IMR-90 (cell line): ENCODE results near the gene CABP5. TPM values are rescaled to one million over a fixed set of nuclear protein-coding genes. Genes with fewer than 3 reads are reported as not detected.

ENCODE experiments used
- ATAC-seq: fragments of 200-7000 bp; cut with Tn5 transposase; 2 replicates; pipeline ENCODE4 v1.9.1; 2020; ENCODE audit warnings: low read depth, mild to moderate bottlenecking, moderate library complexity
- BruUV-seq: library from RNA; stranded (reverse); fragments of 400-500 nt; replicated peaks from 2 replicates; lab custom pipeline; 2021; lab: Mats Ljungman, UMichigan
- CTCF ChIA-PET: fragments of 300-600 bp; formaldehyde crosslinking; extraction: SDS; loops from one replicate; lab custom pipeline; 2021; ENCODE audit warnings: antibody characterized with exemption; lab: Yijun Ruan, JAX
- POLR2A ChIA-PET: fragments of 300-600 bp; sonication (Branson Sonifier 250); formaldehyde crosslinking; loops from one replicate; lab custom pipeline; 2022; ENCODE audit warnings: antibody characterized with exemption; ENCODE audit not compliant: unreplicated experiment; lab: Charles Lee
- DNase-seq: peaks from one replicate; pipeline ENCODE4 v3.0.0; 2013
- H2AFZ ChIP-seq: replicated peaks from 2 replicates; pipeline ENCODE3; 2013; ENCODE audit warnings: low read length, mild to moderate bottlenecking; ENCODE audit not compliant: poor library complexity
- H2AK5ac ChIP-seq: 2 replicates; pipeline ENCODE4 v1.6.1; 2013; ENCODE audit warnings: low read depth, low read length, inconsistent platforms
- H2AK9ac ChIP-seq: replicated peaks from 2 replicates; pipeline ENCODE3; 2013; ENCODE audit warnings: mild to moderate bottlenecking, low read depth, low read length, moderate library complexity; ENCODE audit not compliant: poor library complexity
- H2BK120ac ChIP-seq: 2 replicates; pipeline ENCODE4 v1.6.1; 2013; ENCODE audit warnings: low read depth, low read length, inconsistent platforms
- H2BK15ac ChIP-seq: 3 replicates; pipeline ENCODE4 v1.6.1; 2013; ENCODE audit warnings: low read depth, low read length, inconsistent platforms
- H2BK20ac ChIP-seq: 2 replicates; pipeline ENCODE4 v1.6.1; 2013; ENCODE audit warnings: low read depth, mild to moderate bottlenecking, inconsistent platforms, low read length, moderate library complexity
- H2BK5ac ChIP-seq: 2 replicates; pipeline ENCODE4 v1.6.1; 2013; ENCODE audit warnings: mild to moderate bottlenecking, low read depth, low read length, inconsistent platforms; ENCODE audit not compliant: poor library complexity, severe bottlenecking
- H3K14ac ChIP-seq: replicated peaks from 2 replicates; pipeline ENCODE4 v1.6.1; 2013; ENCODE audit warnings: low read depth, low read length, inconsistent platforms
- H3K18ac ChIP-seq: 2 replicates; pipeline ENCODE4 v1.6.1; 2013; ENCODE audit warnings: low read depth, low read length, control low read depth
- H3K23ac ChIP-seq: 2 replicates; pipeline ENCODE4 v1.6.1; 2013; ENCODE audit warnings: low read depth, low read length, inconsistent platforms
- H3K27ac ChIP-seq: 2 replicates; pipeline ENCODE4 v1.5.1; 2013; ENCODE audit warnings: mild to moderate bottlenecking, control low read depth, low read length; ENCODE audit not compliant: insufficient read depth
- H3K27me3 ChIP-seq: 2 replicates; pipeline ENCODE4 v1.6.1; 2013; ENCODE audit warnings: low read length; ENCODE audit not compliant: control insufficient read depth, insufficient read depth
- H3K36me3 ChIP-seq: 2 replicates; pipeline ENCODE4 v1.6.1; 2013; ENCODE audit warnings: low read length, mixed read lengths; ENCODE audit not compliant: control insufficient read depth, insufficient read depth
- H3K4ac ChIP-seq: 2 replicates; pipeline ENCODE4 v1.6.1; 2013; ENCODE audit warnings: low read depth, low read length, inconsistent platforms
- H3K4me1 ChIP-seq: 2 replicates; pipeline ENCODE4 v1.6.1; 2013; ENCODE audit warnings: low read length, mixed read lengths; ENCODE audit not compliant: control insufficient read depth, insufficient read depth
- H3K4me2 ChIP-seq: 2 replicates; pipeline ENCODE4 v1.6.1; 2013; ENCODE audit warnings: low read depth, mild to moderate bottlenecking, control low read depth, low read length, moderate library complexity
- H3K4me3 ChIP-seq: 2 replicates; pipeline ENCODE4 v1.5.1; 2013; ENCODE audit warnings: low read depth, mild to moderate bottlenecking, control low read depth, low read length, moderate library complexity; ENCODE audit not compliant: insufficient read depth
- H3K56ac ChIP-seq: 2 replicates; pipeline ENCODE4 v1.6.1; 2013; ENCODE audit warnings: low read length, inconsistent platforms; ENCODE audit not compliant: insufficient read depth; ENCODE audit errors: extremely low read depth
- H3K79me1 ChIP-seq, 2 experiments: 2 replicates each; pipeline ENCODE4 v1.6.1; 2013; ENCODE audit warnings: low read length in 2 of 2, inconsistent platforms in 1 of 2, low read depth in 1 of 2
- H3K9ac ChIP-seq: 2 replicates; pipeline ENCODE4 v1.6.1; 2013; ENCODE audit warnings: low read depth, low read length, control low read depth
- H3K9me1 ChIP-seq: 2 replicates; pipeline ENCODE4 v1.6.1; 2013; ENCODE audit warnings: low read length, inconsistent platforms; ENCODE audit not compliant: insufficient read depth
- H3K9me3 ChIP-seq: 2 replicates; pipeline ENCODE4 v1.6.1; 2013; ENCODE audit warnings: low read length; ENCODE audit not compliant: control insufficient read depth, insufficient read depth
- H4K20me1 ChIP-seq: 2 replicates; pipeline ENCODE4 v1.6.1; 2013; ENCODE audit warnings: low read length, inconsistent platforms; ENCODE audit not compliant: insufficient read depth
- H4K5ac ChIP-seq: 2 replicates; pipeline ENCODE4 v1.6.1; 2013; ENCODE audit warnings: mild to moderate bottlenecking, low read depth, low read length, control low read depth
- H4K8ac ChIP-seq, 2 experiments: 2 replicates each; pipeline ENCODE4 v1.6.1; 2013; ENCODE audit warnings: low read depth in 2 of 2, low read length in 2 of 2, control low read depth in 1 of 2, inconsistent platforms in 1 of 2
- H4K91ac ChIP-seq: 2 replicates; pipeline ENCODE4 v1.6.1; 2013; ENCODE audit warnings: low read depth, low read length, inconsistent platforms; ENCODE audit not compliant: insufficient read depth
- BHLHE40 ChIP-seq: fragments of 150-350 bp; IDR thresholded peaks from 2 replicates; pipeline ENCODE4 v1.6.1; 2016; ENCODE audit warnings: mild to moderate bottlenecking, low read depth, low read length
- CEBPB ChIP-seq: IDR thresholded peaks from 2 replicates; pipeline ENCODE4 v1.6.1; 2012; ENCODE audit warnings: low read depth, low read length, improper control_type of control experiment
- CHD1 ChIP-seq: IDR thresholded peaks from 2 replicates; pipeline ENCODE4 v1.6.1; 2012; ENCODE audit warnings: low read depth, low read length, improper control_type of control experiment
- FOS ChIP-seq: fragments of 150-350 bp; IDR thresholded peaks from 2 replicates; pipeline ENCODE4 v1.6.1; 2016; ENCODE audit warnings: low read depth, low read length
- MAFK ChIP-seq: IDR thresholded peaks from 2 replicates; pipeline ENCODE4 v1.6.1; 2012; ENCODE audit warnings: low read depth, low read length, improper control_type of control experiment
- MAZ ChIP-seq: IDR thresholded peaks from 2 replicates; pipeline ENCODE4 v1.6.1; 2012; ENCODE audit warnings: low read depth, mild to moderate bottlenecking, low read length, improper control_type of control experiment, moderate library complexity, borderline replicate concordance
- MXI1 ChIP-seq: IDR thresholded peaks from 2 replicates; pipeline ENCODE4 v1.6.1; 2012; ENCODE audit warnings: low read depth, mild to moderate bottlenecking, low read length, moderate library complexity, borderline replicate concordance
- NFE2L2 ChIP-seq: fragments of 150-350 bp; IDR thresholded peaks from 2 replicates; pipeline ENCODE4 v1.6.1; 2016; ENCODE audit warnings: low read depth, mild to moderate bottlenecking, low read length
- POLR2A ChIP-seq: IDR thresholded peaks from 2 replicates; pipeline ENCODE4 v1.6.1; 2012; ENCODE audit warnings: mild to moderate bottlenecking, low read depth, low read length
- RAD21 ChIP-seq: IDR thresholded peaks from 2 replicates; pipeline ENCODE4 v1.6.1; 2012; ENCODE audit warnings: low read length, improper control_type of control experiment
- RCOR1 ChIP-seq: IDR thresholded peaks from 2 replicates; pipeline ENCODE4 v1.6.1; 2012; ENCODE audit warnings: mild to moderate bottlenecking, low read length, improper control_type of control experiment; ENCODE audit not compliant: insufficient replicate concordance
- RFX5 ChIP-seq: IDR thresholded peaks from 2 replicates; pipeline ENCODE4 v1.8.0; 2012; ENCODE audit warnings: low read depth, mild to moderate bottlenecking, low read length, moderate library complexity
- SMC3 ChIP-seq: fragments of 150-350 bp; IDR thresholded peaks from 2 replicates; pipeline ENCODE4 v1.6.1; 2016; ENCODE audit warnings: low read depth, mild to moderate bottlenecking, antibody characterized with exemption, low read length, moderate library complexity
- WGBS, 2 experiments: methylation state at CpG; one replicate each; pipeline versions ENCODE4 v1.1.5 to v1.1.7; 2013; ENCODE audit warnings: missing lambda C conversion rate in 2 of 2; ENCODE audit not compliant: insufficient read length in 1 of 2; ENCODE audit errors: extremely low coverage in 2 of 2; 5-methylcytosine and 5-hydroxymethylcytosine counted together
- dilution Hi-C: fragments of 300-500 bp; cut with HindIII; formaldehyde crosslinking; loops from one replicate; pipeline ENCODE4 v1.14.3; 2018; ENCODE audit warnings: low sequenced_read_pairs; ENCODE audit not compliant: unreplicated experiment
- in situ Hi-C: fragments of 300-500 bp; cut with MboI; formaldehyde crosslinking; loops from 3 replicates; pipeline ENCODE4 v1.14.3; 2019; ENCODE audit warnings: low sequenced_read_pairs, inconsistent platforms, mixed read lengths
- intact Hi-C: fragments of 100-400 bp; cut with micrococcal nuclease; formaldehyde crosslinking; loops from 2 replicates; pipeline ENCODE4 v1.10.0; 2022
- polyA plus RNA-seq, 3 experiments: library from polyadenylated mRNA; depleted of rRNA; stranded (reverse); fragments of >200 nt; gene quantifications; 2 replicates each; pipeline ENCODE4 v1.2.3, GENCODE V29; 2012; ENCODE audit warnings: low replicate concordance in 1 of 3
- total RNA-seq: library from RNA; depleted of rRNA; stranded (reverse); fragments of >200 nt; gene quantifications from 2 replicates; pipeline ENCODE4 v1.2.3, GENCODE V29; 2012
- TF ChIP-seq, protein P1 (sequence below): fragments of 150-350 bp; IDR thresholded peaks from 2 replicates; pipeline ENCODE4 v1.6.1; 2016; ENCODE audit warnings: low read depth, mild to moderate bottlenecking, low read length, moderate library complexity, borderline replicate concordance
- TF ChIP-seq, protein P2 (sequence below): fragments of 150-350 bp; IDR thresholded peaks from 2 replicates; pipeline ENCODE4 v1.6.1; 2017; ENCODE audit warnings: mild to moderate bottlenecking, antibody characterized with exemption, low read length, low read depth
- TF ChIP-seq, protein P3 (sequence below): conservative IDR thresholded peaks from 2 replicates; pipeline ENCODE4 v1.5.1; 2012; ENCODE audit warnings: mild to moderate bottlenecking, low read depth, low read length, improper control_type of control experiment

CABP5 gene
- total and polyA plus RNA-seq, 2 of the 4 experiments (the other 2 are of a cell fraction), result not detected

DNA sequence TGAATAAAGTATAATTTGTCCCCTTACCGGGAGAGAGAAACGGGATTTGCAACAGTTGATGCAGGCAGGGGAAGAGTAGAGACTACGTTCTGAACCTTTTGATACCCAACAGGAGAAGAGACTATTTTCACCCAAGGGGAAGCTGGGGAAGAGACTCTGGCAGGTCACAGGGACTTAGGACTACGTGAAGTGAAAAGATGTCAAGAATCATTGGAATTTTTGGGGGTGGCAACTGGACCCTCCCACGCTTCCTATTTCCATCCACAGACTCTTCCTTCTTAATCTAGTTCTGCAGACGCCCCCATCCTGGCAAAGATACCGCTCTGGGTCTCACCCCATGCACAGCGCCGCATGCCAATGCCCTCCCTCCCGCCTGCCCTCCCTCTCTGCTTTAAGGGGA is 13.8 kb downstream of the CABP5 start:
- Histone ChIP-seq H3K79me1 (no peaks in the 10 kb centered on the region), H2AK9ac (no peak overlapping the region), H2AK5ac (no peak overlapping the region), H4K5ac (no peak overlapping the region), H3K23ac (no peak overlapping the region), H3K4me1 (no peaks in the 10 kb centered on the region), H3K27ac (no peak overlapping the region), H3K36me3 (no peaks in the 10 kb centered on the region), H4K20me1 (no peaks in the 10 kb centered on the region), H2AFZ (no peak overlapping the region), H4K91ac (no peak overlapping the region), H3K14ac (no peak overlapping the region), H3K4ac (no peak overlapping the region), H3K18ac (no peak overlapping the region), H3K27me3 (peaks cover 2% of the 10 kb centered on the region), H3K9ac (no peak overlapping the region), H2BK120ac (no peak overlapping the region), H2BK15ac (no peak overlapping the region), H2BK20ac (no peak overlapping the region), H3K9me3 (no peaks in the 10 kb centered on the region), H4K8ac (no peak overlapping the region), H3K56ac (no peak overlapping the region), H2BK5ac (no peak overlapping the region), H3K9me1 (no peaks in the 10 kb centered on the region), H3K4me2 (no peak overlapping the region), H3K4me3 (no peak overlapping the region)
- dilution Hi-C loops (no loop called here), in situ Hi-C loops (no loop called here), intact Hi-C loops (no loop called here)
- POLR2A ChIA-PET, result no interaction called here
- no CpG with 5 or more reads among the region's 10 CpGs for WGBS, 2 experiments
- ATAC-seq (no peak), DNase-seq (no peak)
- no TSS peak for BruUV-seq
- TF ChIP-seq RCOR1 (no peak), POLR2A (no peak), MXI1 (no peak), RAD21 (no peak), MAFK (no peak), BHLHE40 (no peak), MAZ (no peak), NFE2L2 (no peak), RFX5 (no peak), FOS (no peak), CHD1 (no peak), CEBPB (no peak), SMC3 (no peak)
- TF ChIP-seq, protein P1, sequence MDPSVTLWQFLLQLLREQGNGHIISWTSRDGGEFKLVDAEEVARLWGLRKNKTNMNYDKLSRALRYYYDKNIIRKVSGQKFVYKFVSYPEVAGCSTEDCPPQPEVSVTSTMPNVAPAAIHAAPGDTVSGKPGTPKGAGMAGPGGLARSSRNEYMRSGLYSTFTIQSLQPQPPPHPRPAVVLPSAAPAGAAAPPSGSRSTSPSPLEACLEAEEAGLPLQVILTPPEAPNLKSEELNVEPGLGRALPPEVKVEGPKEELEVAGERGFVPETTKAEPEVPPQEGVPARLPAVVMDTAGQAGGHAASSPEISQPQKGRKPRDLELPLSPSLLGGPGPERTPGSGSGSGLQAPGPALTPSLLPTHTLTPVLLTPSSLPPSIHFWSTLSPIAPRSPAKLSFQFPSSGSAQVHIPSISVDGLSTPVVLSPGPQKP, result no peak
- TF ChIP-seq, protein P2, sequence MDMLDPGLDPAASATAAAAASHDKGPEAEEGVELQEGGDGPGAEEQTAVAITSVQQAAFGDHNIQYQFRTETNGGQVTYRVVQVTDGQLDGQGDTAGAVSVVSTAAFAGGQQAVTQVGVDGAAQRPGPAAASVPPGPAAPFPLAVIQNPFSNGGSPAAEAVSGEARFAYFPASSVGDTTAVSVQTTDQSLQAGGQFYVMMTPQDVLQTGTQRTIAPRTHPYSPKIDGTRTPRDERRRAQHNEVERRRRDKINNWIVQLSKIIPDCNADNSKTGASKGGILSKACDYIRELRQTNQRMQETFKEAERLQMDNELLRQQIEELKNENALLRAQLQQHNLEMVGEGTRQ, result no peak
- TF ChIP-seq, protein P3, sequence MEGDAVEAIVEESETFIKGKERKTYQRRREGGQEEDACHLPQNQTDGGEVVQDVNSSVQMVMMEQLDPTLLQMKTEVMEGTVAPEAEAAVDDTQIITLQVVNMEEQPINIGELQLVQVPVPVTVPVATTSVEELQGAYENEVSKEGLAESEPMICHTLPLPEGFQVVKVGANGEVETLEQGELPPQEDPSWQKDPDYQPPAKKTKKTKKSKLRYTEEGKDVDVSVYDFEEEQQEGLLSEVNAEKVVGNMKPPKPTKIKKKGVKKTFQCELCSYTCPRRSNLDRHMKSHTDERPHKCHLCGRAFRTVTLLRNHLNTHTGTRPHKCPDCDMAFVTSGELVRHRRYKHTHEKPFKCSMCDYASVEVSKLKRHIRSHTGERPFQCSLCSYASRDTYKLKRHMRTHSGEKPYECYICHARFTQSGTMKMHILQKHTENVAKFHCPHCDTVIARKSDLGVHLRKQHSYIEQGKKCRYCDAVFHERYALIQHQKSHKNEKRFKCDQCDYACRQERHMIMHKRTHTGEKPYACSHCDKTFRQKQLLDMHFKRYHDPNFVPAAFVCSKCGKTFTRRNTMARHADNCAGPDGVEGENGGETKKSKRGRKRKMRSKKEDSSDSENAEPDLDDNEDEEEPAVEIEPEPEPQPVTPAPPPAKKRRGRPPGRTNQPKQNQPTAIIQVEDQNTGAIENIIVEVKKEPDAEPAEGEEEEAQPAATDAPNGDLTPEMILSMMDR, result no peak
- CTCF ChIA-PET, result interaction anchor here (1.4 kb wide), 1 partner anchor 16 kb away, joined by 3 read pairs; no protein-coding TSS in a partner anchor
